Measurements from ENCODE around the gene EPSTI1.
A peak's percentile ranks its signal among the peaks of the same experiment; 100 is the strongest.
"Not testable (repeated sequence)": the region's sequence is repeated elsewhere in the genome, so short reads cannot be mapped to it uniquely, and the experiment has no call there.

The EPSTI1 gene, protein sequence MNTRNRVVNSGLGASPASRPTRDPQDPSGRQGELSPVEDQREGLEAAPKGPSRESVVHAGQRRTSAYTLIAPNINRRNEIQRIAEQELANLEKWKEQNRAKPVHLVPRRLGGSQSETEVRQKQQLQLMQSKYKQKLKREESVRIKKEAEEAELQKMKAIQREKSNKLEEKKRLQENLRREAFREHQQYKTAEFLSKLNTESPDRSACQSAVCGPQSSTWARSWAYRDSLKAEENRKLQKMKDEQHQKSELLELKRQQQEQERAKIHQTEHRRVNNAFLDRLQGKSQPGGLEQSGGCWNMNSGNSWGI

DNA sequence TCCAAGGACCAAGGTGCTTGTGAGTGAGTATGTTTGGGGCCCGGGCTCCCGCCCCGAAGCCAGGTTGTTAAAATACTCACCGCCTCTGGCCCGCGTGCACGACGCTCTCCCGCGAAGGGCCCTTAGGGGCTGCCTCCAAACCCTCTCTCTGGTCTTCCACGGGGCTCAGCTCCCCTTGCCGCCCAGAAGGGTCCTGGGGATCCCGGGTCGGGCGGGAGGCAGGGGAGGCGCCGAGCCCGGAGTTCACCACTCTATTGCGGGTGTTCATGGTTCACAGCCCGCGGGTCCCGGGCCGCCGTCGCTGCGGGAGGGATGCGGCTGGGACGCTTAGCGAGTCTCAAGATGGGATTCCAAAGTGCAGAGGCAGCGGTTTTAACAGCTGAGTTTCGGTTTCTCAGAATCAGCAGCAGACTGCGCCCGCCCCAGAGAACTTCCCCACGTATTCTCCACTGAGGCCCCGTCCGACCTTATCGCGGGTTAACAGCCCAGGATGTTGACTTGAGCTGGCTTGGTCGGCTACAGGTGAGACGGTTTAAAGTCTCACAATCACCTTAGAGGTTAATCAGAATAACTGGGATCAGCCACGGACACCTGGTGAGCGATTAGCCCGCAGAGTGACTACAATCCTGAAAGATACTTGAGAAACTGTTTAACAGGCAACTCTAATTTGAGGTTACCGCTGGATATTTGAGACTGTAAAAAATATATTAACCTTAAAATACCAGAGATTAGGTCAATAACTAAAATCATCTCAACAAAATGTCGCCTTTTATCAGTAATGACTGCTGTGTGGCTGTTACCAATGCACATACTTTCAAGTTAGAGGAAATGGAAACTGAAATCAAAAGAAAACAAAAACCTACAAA, at the start of gene EPSTI1:
TSS of gene EPSTI1 (minus strand) at position 344 of the 866 bp plus-strand sequence. CDS start at position 268, 76 bp downstream.
- DNase-seq: no peak

DNA sequence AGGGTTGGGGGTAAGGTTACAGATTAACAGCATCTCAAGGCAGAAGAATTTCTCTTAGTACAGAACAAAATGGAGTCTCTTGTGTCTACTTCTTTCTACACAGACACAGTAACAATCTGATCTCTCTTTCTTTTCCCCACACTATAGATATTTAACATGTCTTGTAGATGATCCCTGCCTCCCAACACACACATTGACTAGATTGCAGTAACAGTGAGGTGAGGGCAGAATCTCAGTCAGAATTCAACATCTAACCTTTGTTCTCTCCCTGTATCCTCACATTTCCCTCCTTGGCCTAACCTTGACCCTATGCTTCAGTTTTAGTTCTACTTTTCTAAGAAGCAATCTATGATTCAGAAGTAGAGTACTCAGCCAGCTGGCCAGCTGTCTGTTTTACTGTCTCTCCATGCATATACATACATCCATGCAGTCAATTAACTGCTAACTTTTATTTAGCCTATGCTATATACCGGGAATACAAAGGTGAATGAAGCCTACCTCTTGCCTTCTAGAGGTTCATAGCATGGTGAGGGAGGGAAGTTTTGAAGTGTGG, 49.4 kb upstream of the EPSTI1 start:
- no peak for DNase-seq

DNA sequence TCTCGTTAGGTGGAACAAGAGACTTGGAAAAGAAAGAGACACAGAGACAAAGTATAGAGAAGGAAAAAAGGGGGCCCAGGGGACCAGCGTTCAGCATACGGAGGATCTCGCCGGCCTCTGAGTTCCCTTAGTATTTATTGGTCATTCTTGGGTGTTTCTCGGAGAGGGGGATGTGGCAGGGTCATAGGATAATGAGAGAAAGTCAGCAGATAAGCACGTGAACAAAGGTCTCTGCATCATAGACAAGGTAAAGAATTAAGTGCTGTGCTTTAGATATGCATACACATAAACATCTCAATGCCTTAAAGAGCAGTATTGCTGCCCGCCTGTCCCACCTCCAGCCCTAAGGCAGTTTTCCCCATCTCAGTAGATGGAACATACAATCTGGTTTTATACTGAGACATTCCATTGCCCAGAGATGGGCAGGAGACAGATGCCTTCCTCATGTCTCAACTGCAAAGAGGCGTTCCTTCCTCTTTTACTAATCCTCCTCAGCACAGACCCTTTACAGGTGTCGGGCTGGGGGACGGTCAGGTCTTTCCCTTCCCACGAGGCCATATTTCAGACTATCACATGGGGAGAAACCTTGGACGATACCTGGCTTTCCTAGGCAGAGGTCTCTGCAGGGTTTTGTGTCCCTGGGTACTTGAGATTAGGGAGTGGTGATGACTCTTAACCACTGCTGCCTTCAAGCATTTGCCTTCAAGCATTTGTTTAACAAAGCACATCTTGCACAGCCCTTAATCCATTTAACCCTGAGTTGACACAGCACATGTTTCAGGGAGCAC, 48.7 kb upstream of the EPSTI1 start:
- DNase-seq: not testable (repeated sequence)

DNA sequence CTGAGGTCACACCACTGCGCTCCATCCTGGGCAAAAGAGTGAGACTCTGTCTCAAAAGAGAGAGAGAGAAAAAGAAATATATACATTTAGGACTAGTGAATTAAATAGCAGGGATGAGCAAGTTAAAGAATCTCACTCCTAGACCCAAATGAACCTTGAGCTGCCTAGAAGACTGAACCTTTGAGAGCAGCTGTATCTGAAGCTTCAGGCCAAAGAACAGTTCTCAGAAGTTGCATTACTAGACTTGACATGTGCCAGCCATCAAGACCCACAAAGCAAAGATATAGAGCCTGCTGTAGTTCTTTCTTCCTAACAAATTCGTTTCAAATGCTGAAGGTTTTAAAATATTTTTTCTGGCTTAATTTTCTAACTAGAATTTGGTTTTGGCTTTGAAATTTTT, 47.9 kb upstream of the EPSTI1 start:
- no peak for DNase-seq

DNA sequence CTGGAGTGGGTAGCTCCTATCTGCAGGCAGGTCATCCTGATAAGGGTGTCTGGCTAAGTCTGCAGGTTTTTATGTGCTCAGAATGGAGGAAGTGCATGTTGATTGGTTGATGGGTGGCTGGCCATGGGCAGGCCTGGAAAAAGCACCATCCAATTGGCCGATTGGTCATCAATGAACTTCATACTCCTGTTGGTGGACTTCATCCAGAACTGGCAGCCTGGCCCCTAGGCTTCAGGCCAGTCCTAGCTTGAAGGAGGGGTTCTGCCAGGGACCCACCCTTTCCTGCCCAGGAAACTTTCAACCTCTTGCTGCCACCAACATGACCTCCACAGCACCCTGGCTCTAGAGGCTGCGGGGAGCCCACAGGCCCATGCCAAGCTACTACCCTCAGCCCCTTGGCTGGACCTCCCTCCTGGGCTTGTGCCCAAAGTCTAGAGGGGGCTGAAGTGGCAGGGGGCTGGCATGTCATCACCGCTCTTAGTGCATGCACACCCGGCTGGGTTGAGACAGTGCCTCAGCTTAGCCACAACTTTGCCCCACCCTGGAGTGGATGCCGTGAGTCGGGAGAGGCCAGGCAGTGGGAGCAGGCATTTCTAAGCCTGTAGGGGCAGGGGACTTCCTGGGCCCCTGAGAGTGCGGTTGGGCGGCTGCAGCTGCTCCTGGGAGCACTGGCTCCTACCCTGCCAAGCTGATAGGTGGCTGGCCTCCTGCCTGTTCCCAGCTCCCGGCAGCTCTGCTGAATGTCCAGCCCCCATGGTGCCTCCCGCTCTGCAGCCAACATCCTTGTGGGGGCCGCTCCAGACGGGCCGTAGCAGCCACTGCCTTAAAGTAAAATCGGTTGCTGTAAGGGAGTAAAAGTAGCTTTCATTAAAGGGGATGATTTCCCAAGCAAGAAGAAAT, 44.6 kb upstream of the EPSTI1 start:
- no peak for DNase-seq

DNA sequence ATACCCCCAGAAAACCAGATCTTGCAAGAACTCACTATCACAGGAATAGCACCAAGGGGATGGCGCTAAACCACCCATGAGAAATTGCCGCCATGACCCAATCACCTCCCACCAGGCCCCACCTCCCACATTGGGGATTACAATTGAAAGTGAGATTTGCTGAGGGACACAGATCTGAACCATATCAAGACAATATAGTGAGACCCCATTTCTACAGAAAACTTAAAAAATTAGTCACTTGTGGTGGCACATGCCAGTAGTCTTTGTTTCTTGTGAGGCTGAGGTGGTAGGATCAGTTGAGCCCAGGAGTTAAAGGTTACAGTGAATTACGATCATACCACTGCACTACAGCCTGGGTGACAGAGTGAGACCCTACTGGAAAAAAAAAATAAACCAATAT, 41.0 kb upstream of the EPSTI1 start:
- DNase-seq: no peak

DNA sequence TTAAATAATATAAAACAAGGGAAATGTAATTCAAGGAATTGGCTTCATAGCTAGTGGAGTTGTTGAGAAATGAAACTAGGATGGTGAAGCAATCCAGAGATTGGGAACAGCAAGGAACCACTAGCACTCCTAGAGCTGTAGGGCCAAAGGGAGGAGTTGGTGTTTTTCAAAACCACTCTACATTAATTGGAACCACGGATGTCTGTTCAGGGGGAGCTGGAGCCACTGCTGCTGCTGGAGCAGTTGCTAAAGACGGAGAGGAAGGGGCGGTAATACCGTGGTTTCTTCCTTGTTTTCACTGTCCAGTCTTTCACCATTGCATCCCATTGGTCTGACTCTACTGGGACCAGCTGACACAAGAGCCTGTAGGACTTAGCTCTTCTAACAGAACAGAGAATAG, 39.8 kb upstream of the EPSTI1 start:
- no peak for DNase-seq

DNA sequence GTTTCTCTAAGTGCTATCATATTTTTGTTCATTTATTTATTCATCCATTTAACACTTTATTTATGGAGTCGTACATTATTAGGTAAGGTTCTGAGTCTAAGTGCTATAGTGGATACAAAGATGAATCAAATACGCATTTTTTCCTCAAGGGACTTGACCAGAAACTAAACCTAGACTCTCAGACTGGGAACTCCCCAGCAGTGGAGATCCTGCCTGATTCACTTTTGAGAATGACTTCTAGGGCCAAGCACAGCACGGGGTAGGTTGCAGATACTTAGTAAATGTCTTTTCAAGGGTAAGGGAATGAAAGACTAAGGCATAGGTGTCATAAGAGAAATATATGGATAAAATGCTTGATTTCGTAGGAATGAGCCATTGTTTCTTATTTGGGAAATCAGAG, 38.5 kb upstream of the EPSTI1 start:
- DNase-seq: no peak

DNA sequence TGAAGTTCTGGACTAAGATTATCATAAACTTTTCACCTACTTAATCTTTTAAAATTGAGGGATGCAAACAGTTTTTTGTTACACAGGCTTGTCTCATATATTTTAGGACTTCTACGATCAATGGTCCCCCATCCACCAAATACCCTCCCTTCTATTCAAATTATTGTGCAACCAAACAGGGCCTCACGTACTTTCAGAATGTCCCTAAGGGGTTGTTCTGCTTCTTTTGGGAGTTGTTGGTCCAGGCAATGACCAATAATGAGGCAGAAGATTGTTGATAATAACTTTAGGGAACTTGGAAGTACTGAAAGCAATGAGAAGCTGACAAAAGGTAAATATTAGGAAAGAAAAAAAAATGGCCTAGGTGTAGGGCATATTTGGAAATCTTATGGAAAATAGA, 34.2 kb upstream of the EPSTI1 start:
- DNase-seq: no peak

DNA sequence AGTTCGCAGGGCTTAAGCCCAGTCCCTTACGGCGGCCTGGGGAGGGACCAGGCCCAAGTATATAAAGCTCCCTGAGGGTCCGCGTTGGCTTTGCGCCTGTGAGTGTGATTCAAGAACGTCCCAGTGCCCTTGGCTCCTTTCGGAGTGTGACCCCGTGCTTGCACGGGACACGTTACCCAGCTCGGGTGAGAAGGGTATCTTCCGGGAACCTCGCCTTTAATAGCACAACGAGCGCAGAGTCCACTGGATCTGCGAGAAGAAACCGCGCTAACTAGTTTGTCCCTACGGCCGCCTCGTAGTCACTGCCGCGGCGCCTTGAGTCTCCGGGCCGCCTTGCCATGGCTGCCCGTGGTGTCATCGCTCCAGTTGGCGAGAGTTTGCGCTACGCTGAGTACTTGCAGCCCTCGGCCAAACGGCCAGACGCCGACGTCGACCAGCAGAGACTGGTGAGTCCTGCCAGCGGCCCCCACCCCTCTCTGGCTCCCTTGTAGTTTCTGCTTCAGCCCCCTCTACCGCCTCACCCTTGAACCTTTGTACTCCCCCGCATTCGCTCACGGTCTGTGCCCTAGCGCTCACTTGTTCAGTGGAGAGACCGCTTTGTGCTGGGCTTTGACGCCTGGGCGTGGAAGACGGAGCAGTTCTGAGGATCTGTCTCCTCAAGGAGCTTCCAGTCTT, 31.4 kb upstream of the EPSTI1 start, which contains the start of gene DNAJC15:
TSS of gene DNAJC15 (plus strand) at position 298 of the 675 bp plus-strand sequence. CDS start at position 339, 41 bp downstream.
- peak in 1 of 2 experiments; percentile 11 for DNase-seq

DNA sequence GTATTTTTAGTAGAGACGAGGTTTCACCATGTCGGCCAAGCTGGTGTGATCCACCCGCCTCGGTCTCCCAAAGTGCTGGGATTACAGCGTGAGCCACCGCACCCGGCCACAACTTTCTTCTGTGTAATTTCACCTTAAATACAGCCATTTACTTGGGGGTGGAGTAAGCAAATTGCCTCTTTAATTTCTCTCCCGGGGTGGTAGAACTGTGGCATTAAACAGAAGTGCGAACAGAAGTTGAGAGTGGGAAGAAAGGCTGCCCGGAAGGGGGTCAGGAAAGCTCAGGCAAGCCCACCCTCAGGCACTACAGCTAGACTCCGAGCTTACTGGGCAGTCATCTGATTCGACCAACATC, 30.9 kb upstream of the EPSTI1 start:
- DNase-seq: no peak

DNA sequence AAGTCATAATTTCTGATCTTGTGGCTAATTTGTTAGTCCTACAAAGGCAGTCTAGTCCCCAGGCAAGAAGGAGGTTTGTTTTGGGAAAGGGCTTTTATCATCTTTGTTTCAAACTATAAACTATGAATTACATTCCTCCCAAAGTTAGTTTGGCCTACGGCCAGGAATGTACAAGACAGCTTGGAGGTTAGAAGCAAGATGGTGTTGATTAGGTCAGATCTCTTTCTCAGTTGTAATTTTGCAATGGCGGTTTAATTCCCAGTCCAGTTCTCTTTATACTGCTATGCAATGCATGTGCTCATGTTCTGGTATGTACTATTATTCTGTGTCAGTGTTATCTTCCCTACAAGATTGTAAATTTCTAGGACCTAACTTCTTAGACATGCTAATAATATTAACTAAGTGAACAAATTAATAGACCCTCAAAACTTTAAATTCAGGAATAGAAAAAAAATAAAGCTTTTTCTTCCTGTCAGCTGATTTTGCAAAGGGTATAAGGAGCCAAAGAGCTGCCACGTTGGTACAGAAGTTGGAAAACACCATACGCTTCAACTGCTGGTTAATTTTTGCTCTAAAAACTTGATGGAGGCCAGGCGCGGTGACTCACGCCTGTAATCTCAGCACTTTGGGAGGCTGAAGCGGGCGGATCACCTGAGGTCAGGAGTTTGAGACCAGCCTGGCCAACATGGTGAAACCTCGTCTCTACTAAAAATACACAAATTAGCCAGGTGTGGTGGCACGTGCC, 30.1 kb upstream of the EPSTI1 start:
- no peak for DNase-seq

DNA sequence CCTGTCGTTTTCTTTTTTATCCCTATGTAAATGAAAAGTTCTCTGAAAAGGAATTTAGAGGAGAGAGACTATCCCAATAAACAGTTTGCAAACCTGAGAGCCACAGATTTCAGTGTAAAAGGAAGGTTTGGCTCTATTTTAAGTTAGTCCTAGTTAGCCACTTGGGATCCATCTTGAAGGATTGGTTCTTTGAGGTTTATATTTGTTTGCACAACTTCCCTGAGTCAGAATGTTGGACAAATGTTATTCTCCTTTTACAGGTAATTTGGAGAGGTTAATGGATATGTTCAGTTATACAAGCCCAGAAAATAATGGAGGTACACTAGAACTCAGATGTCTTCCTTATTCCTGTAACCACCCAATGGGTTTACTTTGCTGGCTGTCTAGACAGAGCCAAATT, 28.8 kb upstream of the EPSTI1 start:
- no peak for DNase-seq

DNA sequence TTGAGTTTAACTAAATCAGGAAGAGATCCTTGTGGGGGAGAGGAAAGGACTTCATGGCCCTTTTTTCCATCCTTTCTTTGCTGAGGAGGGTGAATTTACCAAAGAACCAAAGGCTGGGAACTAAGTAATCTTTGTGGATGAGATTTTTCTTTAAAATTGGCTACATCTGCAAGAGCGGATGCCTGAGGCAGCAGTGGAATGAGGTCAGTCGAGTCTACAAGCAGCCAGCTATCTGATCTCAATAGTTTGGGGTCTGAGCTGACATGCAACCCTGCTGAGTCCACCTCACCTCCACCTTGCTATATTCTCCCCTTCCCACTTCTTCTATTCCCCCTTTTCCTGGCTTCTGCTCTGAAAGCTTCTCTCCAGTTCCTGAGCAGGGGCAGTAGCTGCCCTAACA, 27.8 kb upstream of the EPSTI1 start:
- DNase-seq: no peak

DNA sequence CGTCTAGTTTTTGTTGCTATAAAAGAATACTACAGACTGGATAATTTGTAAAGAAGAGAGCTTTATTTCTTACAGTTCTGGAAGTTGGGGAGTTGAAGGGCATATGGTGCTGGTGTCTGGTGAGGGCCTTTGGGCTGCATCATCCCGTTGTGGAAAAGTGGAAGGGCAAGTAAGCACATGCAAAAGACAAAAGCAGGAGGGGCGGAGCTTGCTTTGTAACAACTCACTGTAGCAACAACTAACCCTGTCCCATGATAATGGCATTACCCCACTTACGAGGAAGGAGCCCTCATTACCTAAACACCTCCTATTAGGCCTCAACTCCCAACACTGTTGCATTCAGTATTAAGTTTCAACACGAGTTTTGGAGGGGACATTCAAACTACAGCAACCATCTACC, 24.2 kb upstream of the EPSTI1 start:
- no peak for DNase-seq

DNA sequence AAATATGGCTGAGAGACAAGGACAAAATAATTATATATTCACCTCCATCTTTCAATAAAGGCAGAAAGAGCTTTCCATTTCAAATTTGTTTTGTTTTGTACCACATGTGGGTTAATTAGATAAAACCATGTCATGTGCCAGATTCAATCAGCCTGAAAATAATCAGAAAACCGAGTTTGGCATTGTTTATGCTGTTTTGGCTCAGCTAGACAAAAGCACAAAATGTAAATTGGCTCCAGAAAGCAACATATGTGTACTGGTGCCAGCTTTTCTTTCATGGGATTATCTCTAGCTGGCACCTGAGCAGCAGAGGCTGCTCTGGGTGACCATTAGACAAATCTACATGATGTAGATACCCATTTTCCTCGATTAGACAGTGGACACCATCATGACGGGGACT, 22.1 kb upstream of the EPSTI1 start:
- DNase-seq: no peak

DNA sequence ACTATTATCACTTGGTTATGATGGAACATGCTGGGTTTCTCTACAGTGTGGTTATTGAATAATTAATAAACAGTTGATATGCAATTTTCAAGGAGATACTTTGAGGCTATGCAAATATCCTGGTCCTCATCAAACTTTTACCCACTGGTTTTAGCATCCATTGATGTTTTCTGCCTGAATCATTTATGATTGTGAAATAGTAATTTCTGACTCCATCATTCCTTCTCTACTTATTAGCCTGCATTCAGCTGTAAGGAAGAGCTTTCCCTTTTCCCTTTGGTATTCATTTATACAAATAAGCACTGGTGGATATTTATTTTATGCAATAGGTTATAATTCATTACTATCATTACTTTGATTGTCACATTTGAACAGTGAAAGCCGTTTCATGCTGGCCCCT, 17.5 kb upstream of the EPSTI1 start:
- no peak for DNase-seq

DNA sequence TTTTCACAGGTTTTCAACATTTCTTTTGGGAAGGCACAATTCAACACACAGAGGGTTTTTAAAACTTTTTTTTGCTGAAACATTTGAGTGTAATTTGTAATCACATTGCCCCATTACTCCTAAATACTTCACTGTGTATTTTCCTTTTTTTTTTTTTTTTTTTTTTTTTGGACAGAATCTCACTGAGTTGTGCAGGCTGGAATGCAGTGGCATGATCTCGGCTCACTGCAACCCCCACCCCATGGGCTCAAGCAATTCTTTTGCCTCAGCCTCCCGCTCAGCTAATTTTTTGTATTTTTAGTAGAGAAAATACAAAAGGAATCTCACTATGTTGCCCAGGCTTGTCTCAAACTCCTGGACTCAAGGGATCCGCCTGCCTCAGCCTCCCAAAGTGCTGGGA, 16.6 kb upstream of the EPSTI1 start:
- DNase-seq: no peak

DNA sequence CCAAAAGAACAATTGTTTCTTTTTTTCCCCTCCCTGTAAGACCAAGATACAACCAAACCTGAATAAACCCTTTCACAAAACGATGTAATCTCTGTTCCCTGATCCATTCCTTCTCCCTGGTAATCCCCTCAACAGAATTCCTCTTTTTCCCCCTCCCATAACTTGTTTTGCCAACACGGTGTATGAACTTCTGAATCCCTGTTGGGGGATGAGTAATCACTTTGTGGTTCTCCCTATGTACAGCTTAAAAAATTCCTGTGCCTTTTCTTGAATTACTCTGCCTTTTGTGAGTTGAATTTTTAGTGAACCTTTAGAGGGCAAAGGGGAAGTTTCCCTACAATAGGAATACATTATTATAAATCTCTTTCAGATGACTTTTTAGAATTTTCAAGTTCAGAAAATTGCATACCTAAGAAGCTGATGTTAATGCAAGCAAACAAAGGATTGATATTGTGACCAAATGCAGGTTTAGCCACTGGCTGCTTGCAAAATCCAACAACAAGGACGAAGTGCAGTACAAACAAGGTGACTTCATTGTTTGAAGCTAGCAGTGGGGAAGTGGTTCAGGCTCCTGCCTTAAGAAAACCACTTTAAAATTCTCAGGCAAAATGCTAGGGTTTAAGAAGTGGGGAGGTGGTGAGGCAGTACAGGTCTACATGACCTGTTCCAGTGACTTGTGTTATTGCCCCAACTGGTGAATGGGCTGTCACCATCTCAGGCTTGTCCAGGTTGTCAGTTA, 15.0 kb upstream of the EPSTI1 start:
- no peak for DNase-seq

All from cerebellar nuclear complex (tissue), 1 donor.